IMR-90 (cell line): Measurements from ENCODE around the gene TMEM214. TPM values are rescaled to one million over a fixed set of nuclear protein-coding genes. Genes with fewer than 3 reads are reported as not detected.

ENCODE experiments used
- ATAC-seq: fragments of 200-7000 bp; cut with Tn5 transposase; 2 replicates; pipeline ENCODE4 v1.9.1; 2020; ENCODE audit warnings: low read depth, mild to moderate bottlenecking, moderate library complexity
- BruUV-seq: library from RNA; stranded (reverse); fragments of 400-500 nt; replicated peaks from 2 replicates; lab custom pipeline; 2021; lab: Mats Ljungman, UMichigan
- CTCF ChIA-PET: fragments of 300-600 bp; formaldehyde crosslinking; extraction: SDS; loops from one replicate; lab custom pipeline; 2021; ENCODE audit warnings: antibody characterized with exemption; lab: Yijun Ruan, JAX
- POLR2A ChIA-PET: fragments of 300-600 bp; sonication (Branson Sonifier 250); formaldehyde crosslinking; loops from one replicate; lab custom pipeline; 2022; ENCODE audit warnings: antibody characterized with exemption; ENCODE audit not compliant: unreplicated experiment; lab: Charles Lee
- DNase-seq: peaks from one replicate; pipeline ENCODE4 v3.0.0; 2013
- H2AFZ ChIP-seq: replicated peaks from 2 replicates; pipeline ENCODE3; 2013; ENCODE audit warnings: low read length, mild to moderate bottlenecking; ENCODE audit not compliant: poor library complexity
- H2AK5ac ChIP-seq: 2 replicates; pipeline ENCODE4 v1.6.1; 2013; ENCODE audit warnings: low read depth, low read length, inconsistent platforms
- H2AK9ac ChIP-seq: replicated peaks from 2 replicates; pipeline ENCODE3; 2013; ENCODE audit warnings: mild to moderate bottlenecking, low read depth, low read length, moderate library complexity; ENCODE audit not compliant: poor library complexity
- H2BK120ac ChIP-seq: 2 replicates; pipeline ENCODE4 v1.6.1; 2013; ENCODE audit warnings: low read depth, low read length, inconsistent platforms
- H2BK15ac ChIP-seq: 3 replicates; pipeline ENCODE4 v1.6.1; 2013; ENCODE audit warnings: low read depth, low read length, inconsistent platforms
- H2BK20ac ChIP-seq: 2 replicates; pipeline ENCODE4 v1.6.1; 2013; ENCODE audit warnings: low read depth, mild to moderate bottlenecking, inconsistent platforms, low read length, moderate library complexity
- H2BK5ac ChIP-seq: 2 replicates; pipeline ENCODE4 v1.6.1; 2013; ENCODE audit warnings: mild to moderate bottlenecking, low read depth, low read length, inconsistent platforms; ENCODE audit not compliant: poor library complexity, severe bottlenecking
- H3K14ac ChIP-seq: replicated peaks from 2 replicates; pipeline ENCODE4 v1.6.1; 2013; ENCODE audit warnings: low read depth, low read length, inconsistent platforms
- H3K18ac ChIP-seq: 2 replicates; pipeline ENCODE4 v1.6.1; 2013; ENCODE audit warnings: low read depth, low read length, control low read depth
- H3K23ac ChIP-seq: 2 replicates; pipeline ENCODE4 v1.6.1; 2013; ENCODE audit warnings: low read depth, low read length, inconsistent platforms
- H3K27ac ChIP-seq: 2 replicates; pipeline ENCODE4 v1.5.1; 2013; ENCODE audit warnings: mild to moderate bottlenecking, control low read depth, low read length; ENCODE audit not compliant: insufficient read depth
- H3K27me3 ChIP-seq: 2 replicates; pipeline ENCODE4 v1.6.1; 2013; ENCODE audit warnings: low read length; ENCODE audit not compliant: control insufficient read depth, insufficient read depth
- H3K36me3 ChIP-seq: 2 replicates; pipeline ENCODE4 v1.6.1; 2013; ENCODE audit warnings: low read length, mixed read lengths; ENCODE audit not compliant: control insufficient read depth, insufficient read depth
- H3K4ac ChIP-seq: 2 replicates; pipeline ENCODE4 v1.6.1; 2013; ENCODE audit warnings: low read depth, low read length, inconsistent platforms
- H3K4me1 ChIP-seq: 2 replicates; pipeline ENCODE4 v1.6.1; 2013; ENCODE audit warnings: low read length, mixed read lengths; ENCODE audit not compliant: control insufficient read depth, insufficient read depth
- H3K4me2 ChIP-seq: 2 replicates; pipeline ENCODE4 v1.6.1; 2013; ENCODE audit warnings: low read depth, mild to moderate bottlenecking, control low read depth, low read length, moderate library complexity
- H3K4me3 ChIP-seq: 2 replicates; pipeline ENCODE4 v1.5.1; 2013; ENCODE audit warnings: low read depth, mild to moderate bottlenecking, control low read depth, low read length, moderate library complexity; ENCODE audit not compliant: insufficient read depth
- H3K56ac ChIP-seq: 2 replicates; pipeline ENCODE4 v1.6.1; 2013; ENCODE audit warnings: low read length, inconsistent platforms; ENCODE audit not compliant: insufficient read depth; ENCODE audit errors: extremely low read depth
- H3K79me1 ChIP-seq, 2 experiments: 2 replicates each; pipeline ENCODE4 v1.6.1; 2013; ENCODE audit warnings: low read length in 2 of 2, inconsistent platforms in 1 of 2, low read depth in 1 of 2
- H3K9ac ChIP-seq: 2 replicates; pipeline ENCODE4 v1.6.1; 2013; ENCODE audit warnings: low read depth, low read length, control low read depth
- H3K9me1 ChIP-seq: 2 replicates; pipeline ENCODE4 v1.6.1; 2013; ENCODE audit warnings: low read length, inconsistent platforms; ENCODE audit not compliant: insufficient read depth
- H3K9me3 ChIP-seq: 2 replicates; pipeline ENCODE4 v1.6.1; 2013; ENCODE audit warnings: low read length; ENCODE audit not compliant: control insufficient read depth, insufficient read depth
- H4K20me1 ChIP-seq: 2 replicates; pipeline ENCODE4 v1.6.1; 2013; ENCODE audit warnings: low read length, inconsistent platforms; ENCODE audit not compliant: insufficient read depth
- H4K5ac ChIP-seq: 2 replicates; pipeline ENCODE4 v1.6.1; 2013; ENCODE audit warnings: mild to moderate bottlenecking, low read depth, low read length, control low read depth
- H4K8ac ChIP-seq, 2 experiments: 2 replicates each; pipeline ENCODE4 v1.6.1; 2013; ENCODE audit warnings: low read depth in 2 of 2, low read length in 2 of 2, control low read depth in 1 of 2, inconsistent platforms in 1 of 2
- H4K91ac ChIP-seq: 2 replicates; pipeline ENCODE4 v1.6.1; 2013; ENCODE audit warnings: low read depth, low read length, inconsistent platforms; ENCODE audit not compliant: insufficient read depth
- BHLHE40 ChIP-seq: fragments of 150-350 bp; IDR thresholded peaks from 2 replicates; pipeline ENCODE4 v1.6.1; 2016; ENCODE audit warnings: mild to moderate bottlenecking, low read depth, low read length
- CEBPB ChIP-seq: IDR thresholded peaks from 2 replicates; pipeline ENCODE4 v1.6.1; 2012; ENCODE audit warnings: low read depth, low read length, improper control_type of control experiment
- CHD1 ChIP-seq: IDR thresholded peaks from 2 replicates; pipeline ENCODE4 v1.6.1; 2012; ENCODE audit warnings: low read depth, low read length, improper control_type of control experiment
- CTCF ChIP-seq: conservative IDR thresholded peaks from 2 replicates; pipeline ENCODE4 v1.5.1; 2012; ENCODE audit warnings: mild to moderate bottlenecking, low read depth, low read length, improper control_type of control experiment
- FOS ChIP-seq: fragments of 150-350 bp; IDR thresholded peaks from 2 replicates; pipeline ENCODE4 v1.6.1; 2016; ENCODE audit warnings: low read depth, low read length
- MAZ ChIP-seq: IDR thresholded peaks from 2 replicates; pipeline ENCODE4 v1.6.1; 2012; ENCODE audit warnings: low read depth, mild to moderate bottlenecking, low read length, improper control_type of control experiment, moderate library complexity, borderline replicate concordance
- MXI1 ChIP-seq: IDR thresholded peaks from 2 replicates; pipeline ENCODE4 v1.6.1; 2012; ENCODE audit warnings: low read depth, mild to moderate bottlenecking, low read length, moderate library complexity, borderline replicate concordance
- POLR2A ChIP-seq: IDR thresholded peaks from 2 replicates; pipeline ENCODE4 v1.6.1; 2012; ENCODE audit warnings: mild to moderate bottlenecking, low read depth, low read length
- RAD21 ChIP-seq: IDR thresholded peaks from 2 replicates; pipeline ENCODE4 v1.6.1; 2012; ENCODE audit warnings: low read length, improper control_type of control experiment
- SMC3 ChIP-seq: fragments of 150-350 bp; IDR thresholded peaks from 2 replicates; pipeline ENCODE4 v1.6.1; 2016; ENCODE audit warnings: low read depth, mild to moderate bottlenecking, antibody characterized with exemption, low read length, moderate library complexity
- WGBS, 2 experiments: methylation state at CpG; one replicate each; pipeline versions ENCODE4 v1.1.5 to v1.1.7; 2013; ENCODE audit warnings: missing lambda C conversion rate in 2 of 2; ENCODE audit not compliant: insufficient read length in 1 of 2; ENCODE audit errors: extremely low coverage in 2 of 2; 5-methylcytosine and 5-hydroxymethylcytosine counted together
- dilution Hi-C: fragments of 300-500 bp; cut with HindIII; formaldehyde crosslinking; loops from one replicate; pipeline ENCODE4 v1.14.3; 2018; ENCODE audit warnings: low sequenced_read_pairs; ENCODE audit not compliant: unreplicated experiment
- in situ Hi-C: fragments of 300-500 bp; cut with MboI; formaldehyde crosslinking; loops from 3 replicates; pipeline ENCODE4 v1.14.3; 2019; ENCODE audit warnings: low sequenced_read_pairs, inconsistent platforms, mixed read lengths
- intact Hi-C: fragments of 100-400 bp; cut with micrococcal nuclease; formaldehyde crosslinking; loops from 2 replicates; pipeline ENCODE4 v1.10.0; 2022
- polyA plus RNA-seq, 3 experiments: library from polyadenylated mRNA; depleted of rRNA; stranded (reverse); fragments of >200 nt; gene quantifications; 2 replicates each; pipeline ENCODE4 v1.2.3, GENCODE V29; 2012; ENCODE audit warnings: low replicate concordance in 1 of 3
- total RNA-seq: library from RNA; depleted of rRNA; stranded (reverse); fragments of >200 nt; gene quantifications from 2 replicates; pipeline ENCODE4 v1.2.3, GENCODE V29; 2012

Gene TMEM214
- total and polyA plus RNA-seq, 2 of the 4 experiments (the other 2 are of a cell fraction) = 32.1 to 121 TPM

GRCh38 chr2:27082773-27083409 lies 50.1 kb downstream of the TMEM214 start:
- H2BK5ac ChIP-seq = no peak overlapping the region
- no peak overlapping the region for H2BK20ac ChIP-seq
- intact Hi-C loops (no loop called here), dilution Hi-C loops (no loop called here), in situ Hi-C loops (no loop called here)
- TF ChIP-seq CEBPB = no peak
- TF ChIP-seq BHLHE40 = no peak
- TF ChIP-seq SMC3 = no peak
- no peak for TF ChIP-seq RAD21
- TF ChIP-seq MAZ = no peak
- no peak for TF ChIP-seq CHD1
- TF ChIP-seq CTCF = no peak
- no peak for TF ChIP-seq POLR2A
- TF ChIP-seq MXI1 = no peak
- TF ChIP-seq FOS = no peak
- H4K8ac ChIP-seq = no peak overlapping the region
- H3K56ac ChIP-seq = no peak overlapping the region
- H3K4me3 ChIP-seq = no peak overlapping the region
- peaks cover 14% of the 10 kb centered on the region for H4K20me1 ChIP-seq
- peaks cover 4% of the 10 kb centered on the region for H3K9me1 ChIP-seq
- no peak overlapping the region for H2AK9ac ChIP-seq
- BruUV-seq = no TSS peak
- no peak overlapping the region for H2AK5ac ChIP-seq
- no peak overlapping the region for H2BK120ac ChIP-seq
- H3K36me3 ChIP-seq = peaks cover 29% of the 10 kb centered on the region; the same call in 1 of the 2 replicates
- DNase-seq = no peak
- H2AFZ ChIP-seq = no peak overlapping the region
- no peak overlapping the region for H3K14ac ChIP-seq
- CTCF ChIA-PET = no interaction called here
- POLR2A ChIA-PET = no interaction called here
- peaks cover 3 to 49% of the 10 kb centered on the region in 2 experiments; a peak in 3 of 4 replicates for H3K79me1 ChIP-seq
- H3K27me3 ChIP-seq = no peaks in the 10 kb centered on the region
- no peak overlapping the region for H3K18ac ChIP-seq
- H2BK15ac ChIP-seq = no peak overlapping the region
- H3K9ac ChIP-seq = no peak overlapping the region
- H3K4me1 ChIP-seq = peaks cover 20% of the 10 kb centered on the region
- no peak for ATAC-seq
- no peak overlapping the region for H3K27ac ChIP-seq
- no peaks in the 10 kb centered on the region for H3K9me3 ChIP-seq
- 94% methylated on average over 12 of the region's 27 CpGs; no CpG with 5 or more reads in 1 of the 2 experiments for WGBS, 2 experiments
- no peak overlapping the region for H4K5ac ChIP-seq
- no peak overlapping the region for H4K91ac ChIP-seq
- no peak overlapping the region for H3K4ac ChIP-seq
- H3K4me2 ChIP-seq = no peak overlapping the region
- H3K23ac ChIP-seq = no peak overlapping the region
